K562 (cell line): ENCODE results near the gene HOXB5. TPM values are rescaled to one million over a fixed set of nuclear protein-coding genes. Genes with fewer than 3 reads are reported as not detected.

ENCODE experiments used
- ATAC-seq: fragments of 200-7000 bp; cut with Tn5 transposase; 3 replicates; pipeline ENCODE4 v1.9.1; 2020; ENCODE audit warnings: moderate library complexity
- BruUV-seq: library from RNA; stranded (reverse); fragments of 400-500 nt; replicated peaks from 2 replicates; lab custom pipeline; 2021; lab: Mats Ljungman, UMichigan
- CTCF ChIA-PET: fragments of 300-600 bp; formaldehyde crosslinking; extraction: SDS; loops from one replicate; lab custom pipeline; 2021; ENCODE audit warnings: low intra/inter-chr PET ratio; lab: Yijun Ruan, JAX
- POLR2A ChIA-PET: fragments of 300-600, 350-650 bp; sonication (Branson Sonifier 250); formaldehyde crosslinking; extraction: SDS; loops from one replicate; lab custom pipeline; 2021; ENCODE audit warnings: antibody characterized with exemption, inconsistent platforms; lab: Yijun Ruan, JAX
- DNase-seq, 4 experiments: peaks; one replicate each; pipeline versions ENCODE4 v3.0.0 to v3.0.0-alpha.2; 2011 to 2018; ENCODE audit warnings: low spot score in 3 of 4, mixed read lengths in 3 of 4; ENCODE audit errors: extremely low read depth in 1 of 4
- FAIRE-seq: peaks from 2 replicates; lab custom pipeline; 2011; peaks lifted over from hg19 to GRCh38; lab: Jason Lieb, UNC
- H2AFZ ChIP-seq: 2 replicates; pipeline ENCODE4 v1.6.0; 2011; ENCODE audit warnings: low read depth, low read length, control low read depth, inconsistent platforms
- H3K27ac ChIP-seq: fragments of 200-600 bp; 3 replicates; pipeline ENCODE4 v1.8.0; 2011; ENCODE audit warnings: low read depth, mild to moderate bottlenecking, control low read depth, inconsistent platforms, low read length, moderate library complexity, mixed read lengths; ENCODE audit errors: extremely low read depth
- H3K27me3 ChIP-seq, 2 experiments: fragments of 300-600 bp in 1 of 2; 2 replicates in 1 of 2; 3 replicates in 1 of 2; pipeline versions ENCODE4 v1.6.0 to v1.8.0; 2011; ENCODE audit warnings: inconsistent platforms in 2 of 2, low read length in 2 of 2, mild to moderate bottlenecking in 1 of 2, mixed read lengths in 1 of 2, moderate library complexity in 1 of 2; ENCODE audit not compliant: control insufficient read depth in 2 of 2, insufficient read depth in 2 of 2
- H3K36me3 ChIP-seq: fragments of 300-600 bp; 3 replicates; pipeline ENCODE4 v1.8.0; 2011; ENCODE audit warnings: mild to moderate bottlenecking, low read length, inconsistent platforms; ENCODE audit not compliant: control insufficient read depth, insufficient read depth
- H3K4me1 ChIP-seq, 2 experiments: fragments of 200-600 bp in 1 of 2; replicated peaks in 1 of 2; 2 replicates in 1 of 2; 3 replicates in 1 of 2; pipeline versions ENCODE4 v1.5.1 to v1.8.0; 2011; ENCODE audit warnings: inconsistent platforms in 2 of 2, low read length in 2 of 2, mild to moderate bottlenecking in 1 of 2, mixed read lengths in 1 of 2, moderate library complexity in 1 of 2; ENCODE audit not compliant: control insufficient read depth in 2 of 2, insufficient read depth in 2 of 2
- H3K4me2 ChIP-seq: 2 replicates; pipeline ENCODE4 v1.6.1; 2011; ENCODE audit warnings: low read length, control low read depth, inconsistent platforms, mixed read lengths; ENCODE audit not compliant: insufficient read depth
- H3K4me3 ChIP-seq: fragments of 200-600 bp; sonication (generic), shearing (Covaris generic); 2 replicates; pipeline ENCODE4 v1.5.1; 2016; ENCODE audit warnings: control low read depth, inconsistent platforms
- H3K79me2 ChIP-seq: fragments of 200-600 bp; 3 replicates; pipeline ENCODE4 v1.8.0; 2011; ENCODE audit warnings: low read length, inconsistent platforms; ENCODE audit not compliant: control insufficient read depth, insufficient read depth
- H3K9ac ChIP-seq, 2 experiments: 2 replicates each; pipeline versions ENCODE4 v1.6.0 to v1.6.1; 2011; ENCODE audit warnings: low read depth in 2 of 2, low read length in 2 of 2, control low read depth in 1 of 2, inconsistent platforms in 1 of 2, mild to moderate bottlenecking in 1 of 2, mixed read lengths in 1 of 2; ENCODE audit not compliant: insufficient read depth in 1 of 2
- H3K9me1 ChIP-seq: one replicate; pipeline ENCODE4 v1.6.0; 2011; ENCODE audit warnings: inconsistent platforms, mild to moderate bottlenecking, low read length, moderate library complexity; ENCODE audit not compliant: control insufficient read depth, insufficient read depth
- H3K9me3 ChIP-seq: replicated peaks from 2 replicates; pipeline ENCODE4 v1.5.1; 2011; ENCODE audit warnings: low read depth, low read length, inconsistent platforms; ENCODE audit not compliant: control insufficient read depth, insufficient read depth
- H4K20me1 ChIP-seq: replicated peaks from 2 replicates; pipeline ENCODE4 v1.6.1; 2011; ENCODE audit warnings: low read length, inconsistent platforms, mixed read lengths; ENCODE audit not compliant: control insufficient read depth, insufficient read depth
- AFF4 ChIP-seq: sonication (generic); formaldehyde crosslinking; IDR thresholded peaks from 2 replicates; pipeline ENCODE4 v1.8.0; 2023; ENCODE audit warnings: mild to moderate bottlenecking, missing genetic modification reagents
- CHD1 ChIP-seq: fragments of 200-600 bp; sonication (generic); IDR thresholded peaks from one replicate; pipeline ENCODE4 v1.6.1; 2012; ENCODE audit warnings: mild to moderate bottlenecking, moderate library complexity, low read length, inconsistent platforms
- E2F3 ChIP-seq: fragments of 250-450 bp; sonication (Bioruptor Pico); IDR thresholded peaks from 2 replicates; pipeline ENCODE4 v1.4.0; 2020; ENCODE audit warnings: mild to moderate bottlenecking
- HNRNPUL1 ChIP-seq: fragments of 200-400 bp; formaldehyde crosslinking; IDR thresholded peaks from 2 replicates; pipeline ENCODE4 v1.6.1; 2017; ENCODE audit warnings: low read length
- SAFB2 ChIP-seq: fragments of 200-400 bp; formaldehyde crosslinking; IDR thresholded peaks from 2 replicates; pipeline ENCODE4 v1.6.1; 2018; ENCODE audit warnings: borderline replicate concordance, low read length, low read depth, moderate library complexity; ENCODE audit not compliant: severe bottlenecking
- SIN3A ChIP-seq, 2 experiments: fragments of 150-350 bp in 1 of 2; IDR thresholded peaks; 2 replicates each; pipeline ENCODE4 v1.6.1; 2011 to 2016; ENCODE audit warnings: borderline replicate concordance in 2 of 2, low read depth in 2 of 2, low read length in 2 of 2, mild to moderate bottlenecking in 2 of 2, moderate library complexity in 2 of 2; ENCODE audit not compliant: control insufficient read depth in 1 of 2
- SNIP1 ChIP-seq: fragments of 450-650 bp; IDR thresholded peaks from 2 replicates; pipeline ENCODE4 v1.7.1; 2017; ENCODE audit warnings: low read depth, mild to moderate bottlenecking
- U2AF2 ChIP-seq: fragments of 200-400 bp; formaldehyde crosslinking; optimal IDR thresholded peaks from 2 replicates; pipeline ENCODE3; 2017; ENCODE audit warnings: low read depth, mild to moderate bottlenecking, low read length
- ZNF143 ChIP-seq: sonication (generic); formaldehyde crosslinking; IDR thresholded peaks from 2 replicates; pipeline ENCODE4 v1.9.0; 2022; ENCODE audit warnings: mild to moderate bottlenecking, missing genetic modification reagents
- ZNF347 ChIP-seq: fragments of 450-650 bp; formaldehyde crosslinking; IDR thresholded peaks from 2 replicates; pipeline ENCODE4 v1.4.0; 2020; ENCODE audit warnings: low read depth, mild to moderate bottlenecking, moderate library complexity
- ZNF76 ChIP-seq: fragments of 250-450 bp; sonication (Bioruptor Pico); IDR thresholded peaks from 2 replicates; pipeline ENCODE4 v1.4.0; 2020; ENCODE audit warnings: mild to moderate bottlenecking, moderate library complexity, borderline replicate concordance
- WGBS: fragments of 100-300 bp; shearing (Covaris generic); methylation state at CpG from one replicate; pipeline ENCODE4 v1.1.6; 2016; ENCODE audit warnings: low coverage, mixed read lengths; ENCODE audit not compliant: insufficient coverage; ENCODE audit errors: missing lambda C conversion rate; 5-methylcytosine and 5-hydroxymethylcytosine counted together
- in situ Hi-C: fragments of 300-500 bp; cut with MboI; formaldehyde crosslinking; loops from 4 replicates; pipeline ENCODE4 v1.15.0; 2018; ENCODE audit warnings: inconsistent platforms, mixed read lengths
- intact Hi-C: fragments of 100-400 bp; cut with micrococcal nuclease; formaldehyde crosslinking; loops from 2 replicates; pipeline ENCODE4 v1.14.2; 2022
- polyA plus RNA-seq, 8 experiments: library from polyadenylated mRNA; depleted of rRNA in 4 of 8; stranded (reverse) in 5 of 8; unstranded in 3 of 8; fragments of >200 nt; fragmentation: Nextera tagmentation in 2 of 8; fragmentation: Illumina TruSeq in 1 of 8; extraction: Ambion mirVana in 2 of 8; extraction: Trizol in 1 of 8; gene quantifications; 2 replicates each; pipeline versions ENCODE4 v1.2.1 to v1.2.3, GENCODE V29; 2011 to 2014; ENCODE audit warnings: inconsistent platforms in 1 of 8, missing spikeins in 1 of 8
- total RNA-seq, 7 experiments: library from RNA; depleted of rRNA in 6 of 7; stranded (reverse); fragments of >200 nt in 6 of 7; fragmentation: Illumina TruSeq in 2 of 7; extraction: Trizol in 2 of 7; gene quantifications; 2 replicates each; pipeline versions ENCODE4 v1.2.1 to v1.2.3, GENCODE V29; 2011 to 2021; ENCODE audit warnings: low replicate concordance in 1 of 7
- TF ChIP-seq, protein P1 (sequence below): IDR thresholded peaks from 3 replicates; pipeline ENCODE4 v1.6.1; 2011; ENCODE audit warnings: borderline replicate concordance, mild to moderate bottlenecking, moderate library complexity; ENCODE audit not compliant: insufficient read length; ENCODE audit errors: extremely low read depth

HOXB5 gene
- total and polyA plus RNA-seq, 9 of the 15 experiments (the other 6 are each of a cell fraction or from before 2014, with no cell fraction given): 0.24 to 2.7 (median 0.65) TPM

GRCh38 chr17:48589060-48589830 lies 4.3 kb downstream of the HOXB5 start:
- Histone ChIP-seq H3K27me3 (no peaks in the 10 kb centered on the region), H3K79me2 (peaks cover 5% of the 10 kb centered on the region; the same call in 2 of the 3 replicates), H4K20me1 (no peaks in the 10 kb centered on the region), H3K36me3 (no peaks in the 10 kb centered on the region), H2AFZ (no peak overlapping the region), H3K4me2 (no peak overlapping the region), H3K9ac (no peak overlapping the region), H3K4me3 (no peak overlapping the region), H3K4me1 (peaks cover 14 to 35% of the 10 kb centered on the region in 2 experiments), H3K27ac (no peak overlapping the region), H3K9me3 (no peaks in the 10 kb centered on the region), H3K9me1 (no peaks in the 10 kb centered on the region)
- CTCF ChIA-PET: interaction anchor here (0.6 to 0.7 kb wide), 2 partner anchors 12 to 452 kb away, joined by 3 to 4 read pairs; no protein-coding TSS in a partner anchor
- ATAC-seq (no peak), DNase-seq (no peak), FAIRE-seq (no peak)
- 27% methylated on average over 10 of the region's 10 CpGs for WGBS
- intact Hi-C loops (no loop called here), in situ Hi-C loops (no loop called here)
- POLR2A ChIA-PET: interaction anchor here (0.8 to 1.7 kb wide), 7 partner anchors 9 to 253 kb away, joined by 3 to 10 read pairs (median 4); no protein-coding TSS in a partner anchor
- BruUV-seq: no TSS peak
- TF ChIP-seq, protein P1, sequence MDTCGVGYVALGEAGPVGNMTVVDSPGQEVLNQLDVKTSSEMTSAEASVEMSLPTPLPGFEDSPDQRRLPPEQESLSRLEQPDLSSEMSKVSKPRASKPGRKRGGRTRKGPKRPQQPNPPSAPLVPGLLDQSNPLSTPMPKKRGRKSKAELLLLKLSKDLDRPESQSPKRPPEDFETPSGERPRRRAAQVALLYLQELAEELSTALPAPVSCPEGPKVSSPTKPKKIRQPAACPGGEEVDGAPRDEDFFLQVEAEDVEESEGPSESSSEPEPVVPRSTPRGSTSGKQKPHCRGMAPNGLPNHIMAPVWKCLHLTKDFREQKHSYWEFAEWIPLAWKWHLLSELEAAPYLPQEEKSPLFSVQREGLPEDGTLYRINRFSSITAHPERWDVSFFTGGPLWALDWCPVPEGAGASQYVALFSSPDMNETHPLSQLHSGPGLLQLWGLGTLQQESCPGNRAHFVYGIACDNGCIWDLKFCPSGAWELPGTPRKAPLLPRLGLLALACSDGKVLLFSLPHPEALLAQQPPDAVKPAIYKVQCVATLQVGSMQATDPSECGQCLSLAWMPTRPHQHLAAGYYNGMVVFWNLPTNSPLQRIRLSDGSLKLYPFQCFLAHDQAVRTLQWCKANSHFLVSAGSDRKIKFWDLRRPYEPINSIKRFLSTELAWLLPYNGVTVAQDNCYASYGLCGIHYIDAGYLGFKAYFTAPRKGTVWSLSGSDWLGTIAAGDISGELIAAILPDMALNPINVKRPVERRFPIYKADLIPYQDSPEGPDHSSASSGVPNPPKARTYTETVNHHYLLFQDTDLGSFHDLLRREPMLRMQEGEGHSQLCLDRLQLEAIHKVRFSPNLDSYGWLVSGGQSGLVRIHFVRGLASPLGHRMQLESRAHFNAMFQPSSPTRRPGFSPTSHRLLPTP: no peak
- TF ChIP-seq ZNF143 (no peak), SNIP1 (no peak), SIN3A (IDR thresholded peaks at IDR 0.05; ENCODE audit: borderline replicate concordance in 2 of 2, control insufficient read depth in 1 of 2, low read depth in 2 of 2, low read length in 2 of 2) (no peak), E2F3 (no peak), CHD1 (no peak), AFF4 (no peak), ZNF76 (no peak), U2AF2 (no peak), SAFB2 (no peak), ZNF347 (no peak), HNRNPUL1 (no peak)
